Measurements from ENCODE around the gene ZNF385D. TPM values are rescaled to one million over a fixed set of nuclear protein-coding genes. Genes with fewer than 3 reads are reported as not detected.
"Not testable (repeated sequence)": the region's sequence is repeated elsewhere in the genome, so short reads cannot be mapped to it uniquely, and the experiment has no call there.

Gene ZNF385D
- total and polyA plus RNA-seq, 2 experiments from 2014 or later, result 2.7 to 12.3 TPM

- TF ChIP-seq, protein P1, sequence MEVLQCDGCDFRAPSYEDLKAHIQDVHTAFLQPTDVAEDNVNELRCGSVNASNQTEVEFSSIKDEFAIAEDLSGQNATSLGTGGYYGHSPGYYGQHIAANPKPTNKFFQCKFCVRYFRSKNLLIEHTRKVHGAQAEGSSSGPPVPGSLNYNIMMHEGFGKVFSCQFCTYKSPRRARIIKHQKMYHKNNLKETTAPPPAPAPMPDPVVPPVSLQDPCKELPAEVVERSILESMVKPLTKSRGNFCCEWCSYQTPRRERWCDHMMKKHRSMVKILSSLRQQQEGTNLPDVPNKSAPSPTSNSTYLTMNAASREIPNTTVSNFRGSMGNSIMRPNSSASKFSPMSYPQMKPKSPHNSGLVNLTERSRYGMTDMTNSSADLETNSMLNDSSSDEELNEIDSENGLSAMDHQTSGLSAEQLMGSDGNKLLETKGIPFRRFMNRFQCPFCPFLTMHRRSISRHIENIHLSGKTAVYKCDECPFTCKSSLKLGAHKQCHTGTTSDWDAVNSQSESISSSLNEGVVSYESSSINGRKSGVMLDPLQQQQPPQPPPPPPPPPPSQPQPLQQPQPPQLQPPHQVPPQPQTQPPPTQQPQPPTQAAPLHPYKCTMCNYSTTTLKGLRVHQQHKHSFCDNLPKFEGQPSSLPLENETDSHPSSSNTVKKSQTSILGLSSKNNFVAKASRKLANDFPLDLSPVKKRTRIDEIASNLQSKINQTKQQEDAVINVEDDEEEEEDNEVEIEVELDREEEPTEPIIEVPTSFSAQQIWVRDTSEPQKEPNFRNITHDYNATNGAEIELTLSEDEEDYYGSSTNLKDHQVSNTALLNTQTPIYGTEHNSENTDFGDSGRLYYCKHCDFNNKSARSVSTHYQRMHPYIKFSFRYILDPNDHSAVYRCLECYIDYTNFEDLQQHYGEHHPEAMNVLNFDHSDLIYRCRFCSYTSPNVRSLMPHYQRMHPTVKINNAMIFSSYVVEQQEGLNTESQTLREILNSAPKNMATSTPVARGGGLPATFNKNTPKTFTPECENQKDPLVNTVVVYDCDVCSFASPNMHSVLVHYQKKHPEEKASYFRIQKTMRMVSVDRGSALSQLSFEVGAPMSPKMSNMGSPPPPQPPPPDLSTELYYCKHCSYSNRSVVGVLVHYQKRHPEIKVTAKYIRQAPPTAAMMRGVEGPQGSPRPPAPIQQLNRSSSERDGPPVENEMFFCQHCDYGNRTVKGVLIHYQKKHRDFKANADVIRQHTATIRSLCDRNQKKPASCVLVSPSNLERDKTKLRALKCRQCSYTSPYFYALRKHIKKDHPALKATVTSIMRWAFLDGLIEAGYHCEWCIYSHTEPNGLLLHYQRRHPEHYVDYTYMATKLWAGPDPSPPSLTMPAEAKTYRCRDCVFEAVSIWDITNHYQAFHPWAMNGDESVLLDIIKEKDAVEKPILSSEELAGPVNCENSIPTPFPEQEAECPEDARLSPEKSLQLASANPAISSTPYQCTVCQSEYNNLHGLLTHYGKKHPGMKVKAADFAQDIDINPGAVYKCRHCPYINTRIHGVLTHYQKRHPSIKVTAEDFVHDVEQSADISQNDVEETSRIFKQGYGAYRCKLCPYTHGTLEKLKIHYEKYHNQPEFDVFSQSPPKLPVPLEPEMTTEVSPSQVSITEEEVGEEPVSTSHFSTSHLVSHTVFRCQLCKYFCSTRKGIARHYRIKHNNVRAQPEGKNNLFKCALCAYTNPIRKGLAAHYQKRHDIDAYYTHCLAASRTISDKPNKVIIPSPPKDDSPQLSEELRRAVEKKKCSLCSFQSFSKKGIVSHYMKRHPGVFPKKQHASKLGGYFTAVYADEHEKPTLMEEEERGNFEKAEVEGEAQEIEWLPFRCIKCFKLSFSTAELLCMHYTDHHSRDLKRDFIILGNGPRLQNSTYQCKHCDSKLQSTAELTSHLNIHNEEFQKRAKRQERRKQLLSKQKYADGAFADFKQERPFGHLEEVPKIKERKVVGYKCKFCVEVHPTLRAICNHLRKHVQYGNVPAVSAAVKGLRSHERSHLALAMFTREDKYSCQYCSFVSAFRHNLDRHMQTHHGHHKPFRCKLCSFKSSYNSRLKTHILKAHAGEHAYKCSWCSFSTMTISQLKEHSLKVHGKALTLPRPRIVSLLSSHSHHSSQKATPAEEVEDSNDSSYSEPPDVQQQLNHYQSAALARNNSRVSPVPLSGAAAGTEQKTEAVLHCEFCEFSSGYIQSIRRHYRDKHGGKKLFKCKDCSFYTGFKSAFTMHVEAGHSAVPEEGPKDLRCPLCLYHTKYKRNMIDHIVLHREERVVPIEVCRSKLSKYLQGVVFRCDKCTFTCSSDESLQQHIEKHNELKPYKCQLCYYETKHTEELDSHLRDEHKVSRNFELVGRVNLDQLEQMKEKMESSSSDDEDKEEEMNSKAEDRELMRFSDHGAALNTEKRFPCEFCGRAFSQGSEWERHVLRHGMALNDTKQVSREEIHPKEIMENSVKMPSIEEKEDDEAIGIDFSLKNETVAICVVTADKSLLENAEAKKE (CRISPR knock-in tag; IDR thresholded peaks at IDR 0.05), result no peak
- TF ChIP-seq, protein P2, sequence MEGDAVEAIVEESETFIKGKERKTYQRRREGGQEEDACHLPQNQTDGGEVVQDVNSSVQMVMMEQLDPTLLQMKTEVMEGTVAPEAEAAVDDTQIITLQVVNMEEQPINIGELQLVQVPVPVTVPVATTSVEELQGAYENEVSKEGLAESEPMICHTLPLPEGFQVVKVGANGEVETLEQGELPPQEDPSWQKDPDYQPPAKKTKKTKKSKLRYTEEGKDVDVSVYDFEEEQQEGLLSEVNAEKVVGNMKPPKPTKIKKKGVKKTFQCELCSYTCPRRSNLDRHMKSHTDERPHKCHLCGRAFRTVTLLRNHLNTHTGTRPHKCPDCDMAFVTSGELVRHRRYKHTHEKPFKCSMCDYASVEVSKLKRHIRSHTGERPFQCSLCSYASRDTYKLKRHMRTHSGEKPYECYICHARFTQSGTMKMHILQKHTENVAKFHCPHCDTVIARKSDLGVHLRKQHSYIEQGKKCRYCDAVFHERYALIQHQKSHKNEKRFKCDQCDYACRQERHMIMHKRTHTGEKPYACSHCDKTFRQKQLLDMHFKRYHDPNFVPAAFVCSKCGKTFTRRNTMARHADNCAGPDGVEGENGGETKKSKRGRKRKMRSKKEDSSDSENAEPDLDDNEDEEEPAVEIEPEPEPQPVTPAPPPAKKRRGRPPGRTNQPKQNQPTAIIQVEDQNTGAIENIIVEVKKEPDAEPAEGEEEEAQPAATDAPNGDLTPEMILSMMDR (conservative IDR thresholded peaks at IDR 0.05; ENCODE audit: low read depth in 2 of 2), result no peak
Measured at GRCh38 chr3:21500834-21501233, 250.2 kb downstream of the ZNF385D start (continued).

- H3F3A ChIP-seq (replicated peaks; ENCODE audit: low read depth); DNase-seq (ENCODE audit: low spot score); H3K27me3 ChIP-seq (ENCODE audit: insufficient read depth); H3K27ac ChIP-seq (ENCODE audit: low read depth); H3K4me1 Mint-ChIP-seq; ATAC-seq; H3K36me3 ChIP-seq (ENCODE audit: insufficient read depth); H3K79me2 ChIP-seq (replicated peaks; ENCODE audit: insufficient read depth); H3K36me3 Mint-ChIP-seq (ENCODE audit: low read depth); H3K4me3 ChIP-seq; H3K27me3 Mint-ChIP-seq (ENCODE audit: insufficient read depth, low read depth, poor library complexity); H3K9me3 Mint-ChIP-seq; H3K4me1 ChIP-seq (ENCODE audit: insufficient read depth); H3K4me2 ChIP-seq; H3K4me3 Mint-ChIP-seq; H3K9me2 ChIP-seq (ENCODE audit: insufficient read depth); H2AFZ ChIP-seq; H4K20me1 ChIP-seq (replicated peaks; ENCODE audit: insufficient read depth); H3K27ac Mint-ChIP-seq: not testable (repeated sequence)
Measured at GRCh38 chr3:21490671-21491070, 260.3 kb downstream of the ZNF385D start.

GRCh38 chr3:21487520-21487919 is 263.5 kb downstream of the ZNF385D start:
- Mint-ChIP-seq H3K27ac (no peak overlapping the region), H3K4me1 (no peaks in the 10 kb centered on the region), H3K36me3 (ENCODE audit: low read depth) (no peaks in the 10 kb centered on the region), H3K4me3 (no peak overlapping the region), H3K9me3 (no peaks in the 10 kb centered on the region), H3K27me3 (ENCODE audit: insufficient read depth, low read depth, poor library complexity) (no peaks in the 10 kb centered on the region)
- DNase-seq (ENCODE audit: low spot score) (no peak), ATAC-seq (no peak)
- no peak overlapping the region for H2AFZ ChIP-seq
- H3K79me2 ChIP-seq (replicated peaks; ENCODE audit: insufficient read depth), result no peaks in the 10 kb centered on the region
- no peaks in the 10 kb centered on the region for H4K20me1 ChIP-seq (replicated peaks; ENCODE audit: insufficient read depth)
- no peaks in the 10 kb centered on the region for H3K27me3 ChIP-seq (ENCODE audit: insufficient read depth)
- no peaks in the 10 kb centered on the region for H3F3A ChIP-seq (replicated peaks; ENCODE audit: low read depth)
- no peaks in the 10 kb centered on the region for H3K4me1 ChIP-seq (ENCODE audit: insufficient read depth)
- no peak overlapping the region for H3K4me2 ChIP-seq
- H3K4me3 ChIP-seq, result no peak overlapping the region
- no peaks in the 10 kb centered on the region for H3K36me3 ChIP-seq (ENCODE audit: insufficient read depth)
- H3K9me2 ChIP-seq (ENCODE audit: insufficient read depth), result no peaks in the 10 kb centered on the region
- H3K27ac ChIP-seq (ENCODE audit: low read depth), result no peak overlapping the region
- TF ChIP-seq, protein P1 (CRISPR knock-in tag; IDR thresholded peaks at IDR 0.05), result no peak

All from GM23338 (cell line).